Astrocyte (in vitro differentiated cells and primary cell): Measurements from ENCODE around the gene KCNJ4. TPM values are rescaled to one million over a fixed set of nuclear protein-coding genes. Genes with fewer than 3 reads are reported as not detected.

Experiments
- DNase-seq: peaks from one replicate; pipeline ENCODE4 v3.0.0-alpha.2; 2010; ENCODE audit warnings: low read depth
- FAIRE-seq: peaks from 2 replicates; lab custom pipeline; 2011; peaks lifted over from hg19 to GRCh38; lab: Jason Lieb, UNC
- H2AFZ ChIP-seq: 2 replicates; pipeline ENCODE4 v1.6.0; 2012; ENCODE audit warnings: low read depth, low read length, inconsistent platforms
- H3K27ac ChIP-seq: 2 replicates; pipeline ENCODE4 v1.5.1; 2011; ENCODE audit warnings: low read depth, low read length, inconsistent platforms
- H3K27me3 ChIP-seq: 2 replicates; pipeline ENCODE4 v1.6.0; 2011; ENCODE audit warnings: low read length, inconsistent platforms; ENCODE audit not compliant: insufficient read depth
- H3K36me3 ChIP-seq: 2 replicates; pipeline ENCODE4 v1.5.1; 2011; ENCODE audit warnings: low read length, inconsistent platforms; ENCODE audit not compliant: insufficient read depth
- H3K4me1 ChIP-seq: 2 replicates; pipeline ENCODE4 v1.5.1; 2011; ENCODE audit warnings: low read length, inconsistent platforms; ENCODE audit not compliant: insufficient read depth
- H3K4me2 ChIP-seq: 2 replicates; pipeline ENCODE4 v1.6.0; 2012; ENCODE audit warnings: low read length, inconsistent platforms
- H3K4me3 ChIP-seq: 2 replicates; pipeline ENCODE4 v1.5.1; 2011; ENCODE audit warnings: low read depth, mild to moderate bottlenecking, low read length, inconsistent platforms; ENCODE audit not compliant: insufficient read depth
- H3K79me2 ChIP-seq: 2 replicates; pipeline ENCODE4 v1.6.0; 2012; ENCODE audit warnings: mild to moderate bottlenecking, low read length, inconsistent platforms; ENCODE audit not compliant: insufficient read depth
- H3K9ac ChIP-seq: 2 replicates; pipeline ENCODE4 v1.6.0; 2012; ENCODE audit warnings: mild to moderate bottlenecking, low read length, inconsistent platforms
- H3K9me3 ChIP-seq: 2 replicates; pipeline ENCODE4 v1.5.1; 2012; ENCODE audit warnings: low read depth, mild to moderate bottlenecking, low read length, inconsistent platforms; ENCODE audit not compliant: insufficient read depth
- H4K20me1 ChIP-seq: 2 replicates; pipeline ENCODE4 v1.6.0; 2012; ENCODE audit warnings: low read length, inconsistent platforms; ENCODE audit not compliant: insufficient read depth
- H3K27ac Mint-ChIP-seq: one replicate; pipeline ENCODE4 v1.8.0; 2021; ENCODE audit warnings: mild to moderate bottlenecking, mixed read lengths; ENCODE audit not compliant: unreplicated experiment
- H3K27me3 Mint-ChIP-seq: one replicate; pipeline ENCODE4 v1.8.0; 2021; ENCODE audit warnings: low read depth, mixed read lengths; ENCODE audit not compliant: unreplicated experiment
- H3K36me3 Mint-ChIP-seq: one replicate; pipeline ENCODE4 v1.8.0; 2021; ENCODE audit warnings: low read depth, mixed read lengths; ENCODE audit not compliant: unreplicated experiment
- H3K4me1 Mint-ChIP-seq: one replicate; pipeline ENCODE4 v1.8.0; 2021; ENCODE audit warnings: low read depth, mixed read lengths; ENCODE audit not compliant: unreplicated experiment
- H3K4me3 Mint-ChIP-seq: one replicate; pipeline ENCODE4 v1.8.0; 2021; ENCODE audit warnings: mild to moderate bottlenecking, moderate library complexity, mixed read lengths; ENCODE audit not compliant: unreplicated experiment
- H3K9me3 Mint-ChIP-seq: one replicate; pipeline ENCODE4 v1.8.0; 2021; ENCODE audit warnings: mild to moderate bottlenecking, mixed read lengths; ENCODE audit not compliant: unreplicated experiment
- CTCF ChIP-seq: IDR thresholded peaks from 2 replicates; pipeline ENCODE4 v1.5.1; 2011; ENCODE audit warnings: low read depth, mild to moderate bottlenecking, inconsistent platforms, low read length, moderate library complexity; ENCODE audit not compliant: insufficient read depth
- EZH2 ChIP-seq: IDR thresholded peaks from 2 replicates; pipeline ENCODE4 v1.6.1; 2012; ENCODE audit warnings: mild to moderate bottlenecking, low read length, inconsistent platforms; ENCODE audit not compliant: insufficient read depth
- total RNA-seq: library from RNA; stranded (reverse); gene quantifications from 2 replicates; pipeline ENCODE4 v1.2.1, GENCODE V29; 2021

Gene KCNJ4
- total RNA-seq, 1 donor from 2014 or later = 0.30 TPM

- Histone ChIP-seq H3K4me3 (no peak overlapping the region), H4K20me1 (no peaks in the 10 kb centered on the region), H3K9me3 (no peaks in the 10 kb centered on the region), H2AFZ (no peak overlapping the region), H3K27ac (no peak overlapping the region), H3K27me3 (peaks cover 2% of the 10 kb centered on the region), H3K4me2 (no peak overlapping the region), H3K9ac (no peak overlapping the region), H3K36me3 (no peaks in the 10 kb centered on the region), H3K79me2 (no peaks in the 10 kb centered on the region), H3K4me1 (peaks cover 2% of the 10 kb centered on the region)
- TF ChIP-seq EZH2 = no peak
- no peak for TF ChIP-seq CTCF
- Mint-ChIP-seq H3K27ac (no peak overlapping the region), H3K27me3 (peaks cover 9% of the 10 kb centered on the region), H3K36me3 (no peaks in the 10 kb centered on the region), H3K4me3 (no peak overlapping the region), H3K9me3 (no peaks in the 10 kb centered on the region), H3K4me1 (peaks cover 3% of the 10 kb centered on the region)
- no peak for DNase-seq
- no peak for FAIRE-seq
These were observed 32.1 kb downstream of the KCNJ4 start for GRCh38 chr22:38422611-38423511.

GRCh38 chr22:38420734-38421133, 34.3 kb downstream of the KCNJ4 start:
- TF ChIP-seq EZH2 (no peak), CTCF (no peak)
- DNase-seq = no peak
- Mint-ChIP-seq H3K4me1 (peaks cover 3% of the 10 kb centered on the region), H3K36me3 (no peaks in the 10 kb centered on the region), H3K27ac (no peak overlapping the region), H3K27me3 (peaks cover 19% of the 10 kb centered on the region), H3K9me3 (no peaks in the 10 kb centered on the region), H3K4me3 (no peak overlapping the region)
- Histone ChIP-seq H3K4me1 (peaks cover 2% of the 10 kb centered on the region), H3K9me3 (no peaks in the 10 kb centered on the region), H3K36me3 (no peaks in the 10 kb centered on the region), H3K27me3 (peaks cover 2% of the 10 kb centered on the region), H3K27ac (no peak overlapping the region), H3K4me3 (no peak overlapping the region), H3K79me2 (no peaks in the 10 kb centered on the region), H2AFZ (no peak overlapping the region), H3K9ac (no peak overlapping the region), H4K20me1 (no peaks in the 10 kb centered on the region), H3K4me2 (no peak overlapping the region)
- no peak for FAIRE-seq

GRCh38 chr22:38419858-38420160, 35.2 kb downstream of the KCNJ4 start:
- FAIRE-seq (no peak), DNase-seq (no peak)
- H3K27me3 ChIP-seq = peaks cover 2% of the 10 kb centered on the region
- no peaks in the 10 kb centered on the region for H3K79me2 ChIP-seq
- no peak overlapping the region for H2AFZ ChIP-seq
- no peaks in the 10 kb centered on the region for H3K9me3 ChIP-seq
- Mint-ChIP-seq H3K4me3 (no peak overlapping the region), H3K36me3 (no peaks in the 10 kb centered on the region), H3K27me3 (peaks cover 21% of the 10 kb centered on the region), H3K9me3 (no peaks in the 10 kb centered on the region), H3K27ac (no peak overlapping the region), H3K4me1 (peaks cover 3% of the 10 kb centered on the region)
- no peaks in the 10 kb centered on the region for H4K20me1 ChIP-seq
- no peaks in the 10 kb centered on the region for H3K36me3 ChIP-seq
- no peak overlapping the region for H3K27ac ChIP-seq
- H3K9ac ChIP-seq = no peak overlapping the region
- TF ChIP-seq EZH2 = no peak
- no peak for TF ChIP-seq CTCF
- H3K4me2 ChIP-seq = no peak overlapping the region
- H3K4me3 ChIP-seq = no peak overlapping the region
- H3K4me1 ChIP-seq = peaks cover 2% of the 10 kb centered on the region
